GM18505 (cell line): Measurements from ENCODE around the gene PJA2.

ENCODE experiments used
- ATAC-seq: cut with Tn5 transposase; IDR thresholded peaks from one replicate; pipeline ENCODE4 v1.9.1; 2021; ENCODE audit not compliant: unreplicated experiment
- POLR2A ChIP-seq: IDR thresholded peaks from 4 replicates; pipeline ENCODE4 v1.6.1; 2011; ENCODE audit warnings: borderline replicate concordance; ENCODE audit not compliant: insufficient read depth, insufficient read length; ENCODE audit errors: extremely low read depth

PJA2 gene

DNA sequence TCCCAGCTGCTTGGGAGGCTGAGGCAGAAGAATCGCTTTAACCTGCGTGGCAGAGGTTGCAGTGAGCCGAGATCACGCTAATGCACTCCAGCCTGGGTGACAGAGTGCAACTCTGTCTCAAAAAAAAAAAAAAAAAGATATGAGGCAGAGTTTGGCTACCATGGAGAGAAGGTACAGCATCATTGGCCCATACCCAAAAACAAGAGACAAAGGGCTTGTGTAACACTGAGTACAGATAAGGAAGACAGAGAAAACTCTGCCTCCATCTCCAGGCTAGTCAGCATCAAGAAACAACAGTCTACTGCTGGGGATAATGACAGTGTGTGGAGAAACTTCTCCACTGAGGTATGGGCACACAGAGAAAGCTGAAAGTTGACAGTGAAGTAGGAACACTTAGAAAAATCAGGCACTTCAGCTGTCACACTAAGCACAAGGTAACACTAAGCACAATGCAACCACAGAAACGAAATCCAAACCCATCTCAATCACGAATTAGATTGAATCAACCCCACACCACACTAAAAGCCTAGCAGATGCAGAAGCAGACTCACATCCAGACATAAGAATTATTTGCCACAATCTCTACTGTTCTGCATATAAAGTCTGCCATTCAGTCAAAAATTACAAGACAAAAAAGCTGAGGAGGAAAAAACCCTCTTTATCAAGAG, 10.5 kb downstream of the PJA2 start:
- no peak for ATAC-seq
- no peak for TF ChIP-seq POLR2A

DNA sequence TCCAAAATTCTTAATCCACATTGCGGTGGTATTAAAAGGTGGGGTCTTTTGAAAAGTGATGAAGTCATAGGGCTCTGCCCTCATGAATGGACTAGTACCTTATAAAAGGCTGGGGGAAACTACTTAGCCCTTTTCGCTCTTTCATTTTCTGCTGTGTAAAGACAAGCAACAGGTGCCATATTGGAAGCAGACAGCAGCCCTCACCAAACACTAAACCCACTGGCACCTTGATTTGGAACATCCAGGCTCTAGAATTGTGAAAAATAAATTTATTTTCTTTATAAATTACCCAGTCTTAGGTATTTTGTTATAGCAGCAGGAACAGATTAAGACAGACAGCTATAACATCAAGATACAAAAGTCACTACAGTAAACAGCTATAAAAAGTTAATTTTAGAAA, 12.8 kb downstream of the PJA2 start:
- no peak for TF ChIP-seq POLR2A
- no peak for ATAC-seq

DNA sequence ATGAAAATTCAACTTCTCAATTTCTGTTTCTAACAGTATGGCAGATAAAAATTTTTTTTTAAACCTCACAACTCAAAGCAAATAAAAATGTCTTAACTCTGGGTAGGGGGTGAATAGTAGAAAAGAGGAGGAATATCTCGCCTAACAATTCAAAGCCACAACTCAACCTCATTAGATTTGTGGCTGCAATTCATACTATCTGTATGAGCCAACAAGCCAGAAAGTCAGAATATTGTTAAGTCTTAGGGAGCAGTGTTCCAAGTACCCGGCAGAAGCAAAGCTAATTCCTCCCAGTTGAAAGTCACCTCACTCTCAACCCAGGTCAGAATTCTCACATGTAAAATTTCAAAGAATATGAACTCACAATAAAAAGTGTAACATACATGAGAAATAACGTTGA, 15.0 kb downstream of the PJA2 start:
- no peak for ATAC-seq
- TF ChIP-seq POLR2A, result no peak

DNA sequence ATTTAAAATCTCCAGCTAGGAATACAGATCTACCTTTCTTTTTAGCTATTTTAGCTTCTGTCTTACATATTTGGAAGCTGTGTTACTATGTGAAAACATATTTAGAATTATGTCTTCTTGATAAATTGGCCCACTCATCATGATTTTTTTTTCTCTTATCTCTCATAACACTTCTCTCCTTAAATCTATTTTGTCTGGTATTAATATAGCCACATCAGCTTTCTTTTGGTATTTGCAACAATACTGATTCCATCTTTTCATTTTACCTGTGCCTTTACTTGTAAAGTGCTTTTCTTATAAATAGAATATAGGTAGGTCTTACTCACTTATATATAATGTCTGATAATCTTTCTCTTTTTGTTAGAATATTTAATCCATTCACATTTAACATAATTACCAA, 19.6 kb downstream of the PJA2 start:
- ATAC-seq, result no peak
- TF ChIP-seq POLR2A, result no peak

DNA sequence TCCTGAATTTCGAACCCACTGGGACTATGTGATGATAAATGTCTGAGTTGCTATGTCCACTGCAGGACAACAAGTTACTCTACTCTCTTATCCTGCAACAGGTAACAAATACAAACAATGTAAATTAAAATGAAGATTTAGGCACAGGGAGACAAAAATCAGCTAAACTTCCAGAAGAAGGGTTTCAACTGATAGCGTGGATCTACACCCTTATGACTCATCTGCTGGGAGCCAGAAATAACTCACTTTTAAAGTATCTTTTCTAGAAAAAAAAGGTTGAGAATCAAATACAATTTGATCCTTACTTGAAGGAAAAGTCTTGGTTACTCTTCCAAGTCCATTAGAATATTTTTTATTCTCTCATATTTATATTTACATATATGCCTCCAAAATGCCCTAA, 21.4 kb downstream of the PJA2 start:
- TF ChIP-seq POLR2A, result no peak
- ATAC-seq, result no peak

DNA sequence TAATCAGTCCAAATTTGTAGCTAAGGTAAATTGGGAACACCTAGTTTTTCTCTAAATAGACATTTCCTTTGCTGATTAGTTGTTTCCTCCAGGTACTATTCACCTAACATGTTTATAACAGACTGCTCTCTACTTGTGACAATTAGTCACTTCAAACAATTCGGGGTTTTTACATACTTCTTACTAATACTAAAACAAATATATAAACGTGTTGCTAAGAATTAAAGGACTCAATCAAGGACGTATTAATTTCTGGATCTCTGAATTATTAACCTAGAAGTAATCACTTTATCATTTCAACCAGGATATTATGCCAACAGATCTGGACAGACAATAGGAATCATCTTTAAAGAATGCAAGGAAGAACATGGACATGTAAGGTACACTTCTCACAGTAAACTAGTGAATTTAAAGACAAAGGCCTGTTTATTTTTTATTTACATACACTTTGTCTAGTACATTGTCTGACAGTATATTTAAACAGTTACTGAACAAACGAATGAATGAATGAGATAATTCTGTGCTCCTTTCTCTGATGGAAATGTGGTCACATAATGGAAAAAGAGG, 22.3 kb downstream of the PJA2 start:
- no peak for ATAC-seq
- no peak for TF ChIP-seq POLR2A

DNA sequence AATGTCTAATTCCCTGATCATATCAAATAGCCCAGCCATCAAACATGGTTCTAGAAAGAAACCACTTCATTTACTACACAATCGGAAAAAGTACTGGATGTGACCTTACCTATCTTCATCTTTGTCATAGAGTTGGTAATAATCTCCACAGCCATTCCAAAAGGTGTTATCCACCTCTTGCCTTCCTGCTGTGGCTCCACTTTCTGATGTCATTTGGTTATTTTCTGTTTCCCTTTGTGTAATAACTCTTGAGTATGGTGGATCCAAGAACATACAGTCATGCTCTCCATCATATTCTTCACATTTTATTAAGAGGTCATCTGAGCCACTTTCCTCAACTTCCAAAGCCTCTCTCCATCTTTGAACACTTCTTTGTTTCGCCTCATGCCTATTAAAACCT, 31.7 kb downstream of the PJA2 start:
- TF ChIP-seq POLR2A, result no peak
- no peak for ATAC-seq

DNA sequence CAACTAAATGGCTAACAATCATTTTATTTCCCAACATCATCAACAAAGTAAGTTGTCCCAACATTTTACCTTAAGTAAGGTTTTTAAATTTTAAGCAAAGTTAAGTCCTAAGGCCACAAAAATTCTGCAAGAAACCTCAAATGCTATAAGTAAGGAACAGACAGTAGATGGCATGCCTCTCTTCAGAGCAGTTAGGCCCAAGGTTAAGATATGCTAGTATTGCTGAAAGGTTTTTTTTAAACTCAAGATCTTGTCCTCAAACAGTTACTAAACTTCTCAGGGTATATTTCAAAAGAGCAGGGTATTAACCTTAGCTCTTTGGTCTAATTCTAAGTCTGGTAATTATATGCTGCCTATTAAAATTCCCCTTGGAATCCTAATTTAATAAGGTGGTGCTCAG, 35.1 kb downstream of the PJA2 start:
- ATAC-seq, result no peak
- no peak for TF ChIP-seq POLR2A

DNA sequence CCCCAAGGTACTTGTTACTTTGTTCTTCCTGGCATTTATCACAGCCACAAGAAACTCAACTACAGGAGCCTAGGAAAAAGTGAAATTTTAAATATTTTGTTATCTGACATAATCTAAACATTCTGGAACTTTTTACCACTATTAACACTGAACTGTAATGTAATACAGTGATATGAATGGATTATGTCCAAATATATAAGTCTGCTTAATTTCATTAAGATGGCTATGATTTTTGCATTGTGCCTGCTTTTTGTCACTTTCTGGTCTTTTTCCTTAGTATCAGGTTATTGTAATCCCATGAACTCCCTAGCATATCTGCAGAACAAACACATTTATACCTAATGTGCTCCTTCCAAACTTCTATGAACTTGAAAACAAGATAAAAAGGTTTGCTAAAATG, 35.8 kb downstream of the PJA2 start:
- ATAC-seq, result no peak

DNA sequence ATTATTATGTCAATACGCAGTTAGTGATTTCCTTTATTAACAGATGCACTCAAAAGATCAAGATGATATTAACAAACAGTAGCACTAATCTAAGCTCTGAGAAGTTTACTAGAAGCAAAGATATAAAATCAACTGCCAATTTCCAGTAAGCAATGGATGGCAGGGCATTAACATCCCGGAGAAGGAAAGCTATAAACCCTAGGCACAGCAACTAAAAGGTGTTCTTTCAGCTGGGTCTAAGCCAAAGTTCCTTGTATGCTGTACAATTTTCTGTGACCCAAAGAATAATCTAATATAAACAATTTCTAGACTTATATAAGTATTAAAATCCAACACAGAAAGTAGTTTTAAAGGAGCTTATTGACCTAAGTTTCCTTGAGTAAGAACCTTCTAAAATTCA, 39.4 kb downstream of the PJA2 start:
- no peak for ATAC-seq
- TF ChIP-seq POLR2A, result no peak

More for the DNA sequence above, 35.8 kb downstream of the PJA2 start:
- no peak for TF ChIP-seq POLR2A

DNA sequence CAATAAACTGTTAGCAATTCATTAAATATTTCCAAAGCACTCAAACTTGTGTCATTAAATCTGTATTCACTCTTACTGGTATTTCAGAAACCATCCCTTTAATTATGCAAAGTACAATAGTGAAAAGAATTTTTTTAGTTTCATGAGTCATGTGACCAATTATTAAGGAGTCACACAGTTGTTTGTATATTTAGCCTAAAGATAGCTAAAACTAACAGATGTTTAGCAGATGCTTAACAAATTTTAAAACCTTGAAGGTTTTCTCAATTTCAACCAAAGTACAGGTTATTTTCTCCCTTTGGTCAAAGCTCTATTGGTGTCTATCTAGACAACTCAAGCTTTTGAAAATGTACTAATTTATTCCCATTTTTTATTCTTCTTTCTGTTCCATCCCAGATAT, 44.1 kb downstream of the PJA2 start:
- ATAC-seq, result no peak
- TF ChIP-seq POLR2A, result no peak

DNA sequence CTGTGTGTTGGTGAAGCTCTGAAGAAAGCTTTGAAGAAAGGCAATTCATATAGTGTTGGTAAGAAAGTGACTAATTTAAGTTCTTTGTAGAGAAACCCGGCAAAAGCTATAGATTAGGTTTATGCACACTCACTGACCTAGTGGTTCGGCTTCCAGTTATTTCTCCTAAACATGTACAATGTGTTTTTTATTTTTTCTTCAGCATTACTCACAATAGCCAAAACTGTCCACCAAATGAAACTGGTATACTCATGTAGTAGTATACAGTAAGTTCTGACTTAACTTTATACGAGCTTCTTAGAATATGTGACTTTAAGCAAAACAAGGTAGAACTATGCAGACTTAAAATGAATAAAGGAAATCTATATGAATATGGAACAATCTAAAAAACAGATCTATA, 44.8 kb downstream of the PJA2 start:
- ATAC-seq, result no peak
- TF ChIP-seq POLR2A, result no peak

DNA sequence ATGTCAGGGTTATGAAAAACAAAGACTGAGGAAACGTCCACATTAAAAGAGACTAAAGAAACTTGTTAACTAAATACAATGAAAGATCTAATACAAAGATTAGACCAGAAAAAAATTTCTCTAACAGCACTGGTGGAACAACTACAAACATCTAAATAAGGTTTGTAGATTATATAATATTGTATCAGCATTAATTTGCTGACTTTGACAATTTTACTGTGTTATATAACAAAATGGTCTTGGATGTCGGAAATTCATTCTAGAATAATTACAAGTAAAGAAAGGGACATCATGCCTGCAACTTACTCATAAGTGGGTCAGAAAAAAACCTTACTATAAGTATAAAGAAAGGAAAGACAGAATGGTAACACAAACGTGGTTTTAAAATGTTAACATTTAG, 50.1 kb downstream of the PJA2 start:
- ATAC-seq, result no peak
- TF ChIP-seq POLR2A, result no peak

DNA sequence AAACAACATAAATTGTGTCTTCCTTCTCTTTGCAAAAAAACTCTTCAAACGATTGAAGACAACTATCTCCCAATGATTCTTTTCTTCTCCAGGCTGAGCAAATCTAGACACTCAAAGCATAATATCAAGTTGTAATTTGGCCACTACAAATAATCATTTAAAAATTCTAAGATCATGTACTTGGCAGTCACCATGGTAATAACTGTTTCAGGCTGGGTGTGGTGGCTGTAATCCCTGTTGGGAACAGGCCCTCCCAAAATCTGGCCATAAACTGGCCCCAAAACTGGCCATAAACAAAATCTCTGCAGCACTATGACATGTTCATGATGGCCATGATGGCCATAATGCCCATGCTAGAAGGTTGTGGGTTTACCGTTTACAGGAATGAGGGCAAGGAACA, 52.0 kb downstream of the PJA2 start:
- ATAC-seq, result no peak
- no peak for TF ChIP-seq POLR2A

DNA sequence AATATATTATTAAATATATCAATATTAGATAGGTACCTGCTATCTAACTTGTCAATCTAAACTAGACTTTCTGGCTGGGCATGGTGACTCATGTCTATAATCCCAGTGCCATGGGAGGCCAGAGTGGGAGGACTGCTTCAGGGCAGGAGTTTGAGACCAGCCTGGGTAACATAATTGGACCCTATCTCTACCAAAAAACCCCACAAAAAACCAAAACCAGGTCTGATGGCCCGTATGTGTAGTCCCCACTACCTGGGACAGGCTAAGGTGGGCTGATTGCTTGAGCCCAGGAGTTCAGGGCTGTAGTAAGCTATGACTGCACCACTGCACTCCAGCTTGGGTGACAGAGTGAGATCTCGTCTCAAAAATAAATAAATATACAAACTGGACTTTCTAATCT, 55.0 kb downstream of the PJA2 start:
- no peak for ATAC-seq
- TF ChIP-seq POLR2A, result no peak
